Immature natural killer cell (primary cell): ENCODE measurements around the gene DIRAS3. TPM values are rescaled to one million over a fixed set of nuclear protein-coding genes. Genes with fewer than 3 reads are reported as not detected.
"Not testable (repeated sequence)": the region's sequence is repeated elsewhere in the genome, so short reads cannot be mapped to it uniquely, and the experiment has no call there.

Experiments used
- DNase-seq, 3 donors: peaks; one replicate each; pipeline ENCODE4 v3.0.0; 2022; ENCODE audit warnings: mixed read lengths in 1 of 3
- H3K27ac Mint-ChIP-seq, 6 donors: one replicate each; pipeline ENCODE4 v1.8.0; 2020; ENCODE audit warnings: mixed read lengths in 6 of 6, mild to moderate bottlenecking in 5 of 6, inconsistent platforms in 4 of 6, moderate library complexity in 3 of 6
- H3K27me3 Mint-ChIP-seq, 3 donors: one replicate each; pipeline ENCODE4 v1.8.0; 2020 to 2021; ENCODE audit warnings: low read depth in 3 of 3, mild to moderate bottlenecking in 3 of 3, mixed read lengths in 3 of 3, moderate library complexity in 3 of 3, inconsistent platforms in 1 of 3
- H3K36me3 Mint-ChIP-seq, 3 donors: one replicate each; pipeline ENCODE4 v1.8.0; 2020; ENCODE audit warnings: mixed read lengths in 3 of 3, inconsistent platforms in 2 of 3, mild to moderate bottlenecking in 2 of 3
- H3K4me1 Mint-ChIP-seq, 2 donors: one replicate each; pipeline ENCODE4 v1.8.0; 2020; ENCODE audit warnings: inconsistent platforms in 2 of 2, mild to moderate bottlenecking in 2 of 2, mixed read lengths in 2 of 2, moderate library complexity in 1 of 2
- H3K4me3 Mint-ChIP-seq, 5 donors: one replicate each; pipeline ENCODE4 v1.8.0; 2020; ENCODE audit warnings: mild to moderate bottlenecking in 5 of 5, mixed read lengths in 5 of 5, inconsistent platforms in 3 of 5, moderate library complexity in 3 of 5
- H3K9me3 Mint-ChIP-seq, 6 donors: one replicate each; pipeline ENCODE4 v1.8.0; 2020; ENCODE audit warnings: mild to moderate bottlenecking in 6 of 6, mixed read lengths in 6 of 6, inconsistent platforms in 4 of 6, moderate library complexity in 3 of 6
- polyA plus RNA-seq, 3 donors: library from polyadenylated mRNA; unstranded; fragments of 300-500 nt; fragmentation: Illumina TruSeq; gene quantifications; one replicate each; pipeline ENCODE4 v1.2.3, GENCODE V29; 2021

Gene DIRAS3, protein sequence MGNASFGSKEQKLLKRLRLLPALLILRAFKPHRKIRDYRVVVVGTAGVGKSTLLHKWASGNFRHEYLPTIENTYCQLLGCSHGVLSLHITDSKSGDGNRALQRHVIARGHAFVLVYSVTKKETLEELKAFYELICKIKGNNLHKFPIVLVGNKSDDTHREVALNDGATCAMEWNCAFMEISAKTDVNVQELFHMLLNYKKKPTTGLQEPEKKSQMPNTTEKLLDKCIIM
- not detected for polyA plus RNA-seq

DNA sequence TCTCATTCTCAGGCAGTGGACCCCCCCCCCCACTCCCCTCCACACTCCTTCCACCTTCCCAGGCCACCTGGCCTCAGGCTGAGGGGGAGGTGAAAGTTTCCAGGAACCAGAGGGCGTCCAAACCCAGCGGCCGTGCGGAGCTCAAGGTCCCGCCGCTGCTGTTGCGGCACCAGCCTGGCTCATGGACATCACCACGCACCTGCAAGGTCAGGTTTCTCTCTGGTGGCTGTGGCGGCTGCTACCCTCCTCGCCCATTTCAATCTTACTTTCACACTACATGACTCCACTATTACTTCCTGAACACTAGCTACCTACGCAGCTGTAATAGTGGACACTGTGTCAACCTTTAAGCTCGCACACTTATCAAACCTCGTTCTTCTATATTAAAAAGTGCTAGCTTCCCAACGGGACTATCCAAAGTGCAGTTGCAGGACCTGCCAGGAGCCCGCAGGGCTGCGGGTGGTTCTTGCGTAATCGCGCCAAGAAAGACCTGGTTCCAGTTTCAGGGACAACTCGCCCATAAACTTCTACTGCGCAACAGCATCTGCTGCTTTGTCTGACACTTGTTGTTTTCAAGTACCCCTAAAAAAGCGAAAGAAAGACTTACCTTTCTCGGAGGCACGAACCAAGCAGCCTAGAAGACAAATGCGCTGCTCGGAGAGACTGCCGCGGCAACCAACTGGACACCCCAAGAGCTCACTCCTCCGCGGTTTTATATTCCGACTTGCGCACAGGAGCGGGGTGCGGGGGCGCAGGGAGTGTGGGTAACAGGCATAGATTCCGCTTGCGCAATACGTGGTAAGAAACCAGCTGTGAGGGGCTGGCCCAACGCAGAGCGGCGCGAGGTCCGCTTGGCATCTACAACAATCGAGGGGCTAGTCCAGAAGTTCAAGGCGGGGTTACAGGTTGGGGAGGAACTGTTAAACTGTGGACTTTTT is at the start of gene DIRAS3:
DIRAS3 (minus strand) TSS at position 687 of the 938 bp plus-strand sequence. CDS start 3,330 bp downstream, outside the sequence.
- H3K9me3 Mint-ChIP-seq, result peaks cover 0 to 8% (median 4%) of the 10 kb centered on the region in 6 donors

GRCh38 chr1:68093737-68094136 is 43.3 kb upstream of the DIRAS3 start:
- Mint-ChIP-seq H3K36me3 (no peaks in the 10 kb centered on the region), H3K27ac (no peak overlapping the region), H3K9me3 (peaks cover 0 to 5% (median 0%) of the 10 kb centered on the region in 6 donors), H3K4me3 (no peak overlapping the region), H3K27me3 (peaks cover 0 to 4% (median 0%) of the 10 kb centered on the region in 3 donors), H3K4me1 (no peaks in the 10 kb centered on the region)
- no peak for DNase-seq

More for the DNA sequence above, at the start of gene DIRAS3:
- Mint-ChIP-seq H3K36me3 (no peaks in the 10 kb centered on the region), H3K4me1 (no peaks in the 10 kb centered on the region), H3K4me3 (no peak within 1 kb of the TSS), H3K27ac (no peak within 1 kb of the TSS), H3K27me3 (peaks cover 3 to 11% (median 3%) of the 10 kb centered on the region in 3 donors)
- DNase-seq, result no peak

DNA sequence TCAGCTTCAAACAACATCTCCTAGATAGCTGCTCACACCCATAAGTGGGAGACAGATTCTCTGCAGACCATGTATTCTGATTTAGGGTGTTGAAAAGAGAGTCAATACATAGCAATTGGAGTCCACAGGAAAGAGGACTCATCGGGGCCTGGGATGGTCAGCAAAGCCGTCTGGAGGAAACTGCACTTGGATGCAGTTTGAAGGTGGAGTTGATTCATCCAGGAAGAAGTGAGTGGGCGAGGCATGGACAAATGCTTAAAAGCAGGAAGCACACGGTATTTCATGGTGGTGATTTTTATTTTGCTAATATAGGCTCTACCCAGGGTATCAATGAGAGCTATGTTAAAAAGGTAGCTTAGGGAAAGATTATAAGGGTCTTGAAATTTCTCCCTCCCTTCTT is 36.8 kb upstream of the DIRAS3 start:
- no peaks in the 10 kb centered on the region for H3K36me3 Mint-ChIP-seq
- H3K4me3 Mint-ChIP-seq, result no peak overlapping the region
- H3K9me3 Mint-ChIP-seq, result peaks cover 0 to 3% (median 0%) of the 10 kb centered on the region in 6 donors
- DNase-seq, result no peak
- no peak overlapping the region for H3K27ac Mint-ChIP-seq
- H3K4me1 Mint-ChIP-seq, result no peaks in the 10 kb centered on the region
- peaks cover 0 to 4% (median 0%) of the 10 kb centered on the region in 3 donors for H3K27me3 Mint-ChIP-seq

DNA sequence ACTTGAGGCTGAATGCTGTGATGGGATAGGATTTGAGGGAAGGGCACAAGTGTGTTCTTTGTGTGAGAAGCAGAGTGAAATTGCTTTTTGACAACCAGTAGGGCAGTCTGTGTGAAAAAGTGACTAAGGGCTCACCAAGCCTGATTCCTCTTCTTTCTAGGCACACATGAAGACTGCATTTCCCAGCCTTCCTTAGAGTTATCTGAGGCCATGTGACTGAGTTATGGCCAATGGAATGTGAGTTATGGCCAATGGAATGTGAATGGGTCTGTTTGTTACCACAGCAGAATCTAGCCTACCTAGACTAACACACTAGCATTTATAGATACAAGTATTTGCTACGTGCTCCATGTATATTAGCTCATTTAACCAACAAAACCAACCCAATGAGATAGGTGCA is 35.3 kb upstream of the DIRAS3 start:
- H3K27me3 Mint-ChIP-seq, result peaks cover 0 to 4% (median 0%) of the 10 kb centered on the region in 3 donors
- peaks cover 0 to 3% (median 0%) of the 10 kb centered on the region in 6 donors for H3K9me3 Mint-ChIP-seq
- no peak for DNase-seq
- no peaks in the 10 kb centered on the region for H3K4me1 Mint-ChIP-seq
- no peaks in the 10 kb centered on the region for H3K36me3 Mint-ChIP-seq
- H3K4me3 Mint-ChIP-seq, result no peak overlapping the region
- no peak overlapping the region for H3K27ac Mint-ChIP-seq

DNA sequence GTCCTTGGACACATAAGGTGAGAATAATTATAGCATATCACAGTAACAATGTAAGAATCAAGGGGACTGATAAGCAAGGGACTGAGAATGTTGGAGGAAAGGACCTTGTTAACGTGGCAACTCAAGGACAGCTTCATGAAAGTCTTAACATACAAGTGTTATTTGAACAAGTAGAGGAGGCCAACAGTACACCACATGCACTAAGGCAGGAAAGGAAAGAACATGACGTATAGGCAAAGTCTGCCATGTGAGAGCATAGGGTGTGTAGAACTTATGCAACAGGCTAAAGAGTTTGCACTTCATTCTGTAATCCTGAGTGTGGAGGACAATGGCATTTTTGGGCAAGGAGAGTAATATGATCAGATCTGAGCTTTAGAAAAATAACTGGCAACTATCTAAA is 33.3 kb upstream of the DIRAS3 start:
- Mint-ChIP-seq H3K36me3 (no peaks in the 10 kb centered on the region), H3K4me3 (no peak overlapping the region), H3K27ac (no peak overlapping the region), H3K27me3 (peaks cover 0 to 4% (median 0%) of the 10 kb centered on the region in 3 donors), H3K4me1 (no peaks in the 10 kb centered on the region), H3K9me3 (peaks cover 0 to 9% (median 3%) of the 10 kb centered on the region in 6 donors)
- no peak for DNase-seq

DNA sequence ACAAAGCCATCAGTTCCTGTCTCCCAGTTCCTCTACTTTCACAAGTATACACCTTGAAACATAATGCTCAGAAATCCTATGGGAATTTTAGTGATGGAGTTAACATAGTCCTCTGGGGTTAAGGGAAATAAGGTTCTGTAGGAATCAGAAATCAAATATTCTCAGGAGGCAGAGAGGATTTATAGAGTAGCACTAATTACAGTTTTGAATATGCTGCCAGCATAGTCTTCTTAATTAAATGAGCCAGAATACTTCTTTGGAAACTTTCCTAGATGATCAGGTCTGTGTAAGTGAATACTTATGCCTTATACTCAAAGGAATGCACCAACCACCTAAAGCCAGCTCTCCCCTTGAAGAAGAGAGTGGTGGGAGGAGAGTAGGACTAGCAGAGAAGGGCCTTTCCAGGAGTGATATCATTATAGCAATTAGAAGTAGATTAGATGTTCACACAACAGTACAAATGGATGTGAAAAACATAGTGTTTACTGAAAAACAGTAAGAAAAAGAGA is 31.4 kb upstream of the DIRAS3 start:
- H3K4me1 Mint-ChIP-seq, result no peaks in the 10 kb centered on the region
- no peak for DNase-seq
- peaks cover 0 to 5% (median 0%) of the 10 kb centered on the region in 3 donors for H3K27me3 Mint-ChIP-seq
- H3K27ac Mint-ChIP-seq, result no peak overlapping the region
- no peak overlapping the region for H3K4me3 Mint-ChIP-seq
- H3K9me3 Mint-ChIP-seq, result peaks cover 0 to 17% (median 4%) of the 10 kb centered on the region in 6 donors
- H3K36me3 Mint-ChIP-seq, result no peaks in the 10 kb centered on the region

- H3K27me3 Mint-ChIP-seq, result peaks cover 0 to 3% (median 0%) of the 10 kb centered on the region in 3 donors
- no peak overlapping the region for H3K4me3 Mint-ChIP-seq
- no peaks in the 10 kb centered on the region for H3K36me3 Mint-ChIP-seq
- no peak for DNase-seq
- H3K4me1 Mint-ChIP-seq, result no peaks in the 10 kb centered on the region
- peaks cover 0 to 19% (median 6%) of the 10 kb centered on the region in 6 donors for H3K9me3 Mint-ChIP-seq
- H3K27ac Mint-ChIP-seq, result no peak overlapping the region
Observed at GRCh38 chr1:68078647-68079046, 28.2 kb upstream of the DIRAS3 start.

DNA sequence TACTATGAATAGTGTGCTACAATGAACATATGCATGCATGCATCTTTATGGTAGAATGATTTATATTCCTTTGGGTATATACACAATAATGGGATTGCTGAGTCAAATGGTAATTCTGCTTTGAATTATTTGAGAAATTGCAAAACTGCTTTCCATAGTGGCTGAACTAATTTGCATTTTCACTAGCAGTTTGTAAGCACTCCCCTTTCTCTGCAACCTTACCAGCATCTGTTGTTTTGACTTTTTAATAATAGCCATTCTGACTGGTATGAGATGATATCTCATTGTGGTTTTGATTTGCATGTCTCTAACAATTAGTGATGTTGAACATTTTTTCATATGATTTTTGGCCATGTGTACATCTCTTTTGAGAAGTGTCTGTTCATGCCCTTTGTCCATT is 24.0 kb upstream of the DIRAS3 start:
- H3K4me1 Mint-ChIP-seq, result no peaks in the 10 kb centered on the region

GRCh38 chr1:68065766-68066165 is 15.3 kb upstream of the DIRAS3 start:
- Mint-ChIP-seq H3K4me3 (no peak overlapping the region), H3K4me1 (no peaks in the 10 kb centered on the region), H3K36me3 (no peaks in the 10 kb centered on the region), H3K27ac (no peak overlapping the region), H3K27me3 (peaks cover 0 to 3% (median 2%) of the 10 kb centered on the region in 3 donors), H3K9me3 (peaks cover 0 to 8% (median under 1%) of the 10 kb centered on the region in 6 donors)
- DNase-seq, result no peak

More for the DNA sequence above, 24.0 kb upstream of the DIRAS3 start:
- Mint-ChIP-seq H3K27ac (no peak overlapping the region), H3K4me3 (no peak overlapping the region), H3K36me3 (no peaks in the 10 kb centered on the region), H3K27me3 (peaks cover 0 to 1% (median 0%) of the 10 kb centered on the region in 3 donors), H3K9me3 (peaks cover 0 to 18% (median 7%) of the 10 kb centered on the region in 6 donors)
- DNase-seq, result no peak

DNA sequence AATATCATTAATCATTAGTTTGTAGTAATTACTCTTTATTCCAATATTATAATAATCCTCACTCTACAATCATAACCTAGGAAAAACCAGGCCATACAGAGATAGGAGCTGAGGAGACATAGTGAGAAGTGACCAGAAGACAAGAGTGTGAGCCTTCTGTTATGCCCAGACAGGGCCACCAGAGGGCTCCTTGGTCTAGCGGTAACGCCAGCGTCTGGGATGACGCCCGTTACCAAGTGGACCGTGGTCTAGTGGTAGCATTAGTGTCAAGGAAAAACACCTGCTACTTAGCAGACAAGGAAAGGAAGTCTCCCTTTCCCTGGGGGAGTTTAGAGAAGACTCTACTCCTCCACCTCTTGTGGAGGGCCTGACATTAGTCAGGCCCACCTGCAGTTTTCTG is 7.6 kb upstream of the DIRAS3 start:
- not testable (repeated sequence) for H3K27me3 Mint-ChIP-seq, DNase-seq, H3K36me3 Mint-ChIP-seq, H3K27ac Mint-ChIP-seq, H3K4me3 Mint-ChIP-seq, H3K4me1 Mint-ChIP-seq
- H3K9me3 Mint-ChIP-seq, result peaks cover 0 to 12% (median 4%) of the 10 kb centered on the region in 6 donors

GRCh38 chr1:68057564-68057963 is 7.1 kb upstream of the DIRAS3 start:
- H3K27me3 Mint-ChIP-seq, result peaks cover 1 to 5% (median 2%) of the 10 kb centered on the region in 3 donors
- no peak overlapping the region for H3K4me3 Mint-ChIP-seq
- H3K27ac Mint-ChIP-seq, result no peak overlapping the region
- DNase-seq, result no peak
- no peaks in the 10 kb centered on the region for H3K4me1 Mint-ChIP-seq
- no peaks in the 10 kb centered on the region for H3K36me3 Mint-ChIP-seq
- H3K9me3 Mint-ChIP-seq, result peaks cover 0 to 12% (median 4%) of the 10 kb centered on the region in 6 donors

- Mint-ChIP-seq H3K9me3 (peaks cover 0 to 12% (median 4%) of the 10 kb centered on the region in 6 donors), H3K27ac (no peak overlapping the region), H3K27me3 (peaks cover 1 to 4% (median 2%) of the 10 kb centered on the region in 3 donors), H3K4me1 (no peaks in the 10 kb centered on the region), H3K36me3 (no peaks in the 10 kb centered on the region), H3K4me3 (no peak overlapping the region)
- no peak for DNase-seq
Observed at GRCh38 chr1:68057050-68057449, 6.6 kb upstream of the DIRAS3 start.

GRCh38 chr1:68051475-68051874 is 1.0 kb upstream of the DIRAS3 start:
- peaks cover 3 to 10% (median 3%) of the 10 kb centered on the region in 3 donors for H3K27me3 Mint-ChIP-seq
- no peaks in the 10 kb centered on the region for H3K4me1 Mint-ChIP-seq

DNA sequence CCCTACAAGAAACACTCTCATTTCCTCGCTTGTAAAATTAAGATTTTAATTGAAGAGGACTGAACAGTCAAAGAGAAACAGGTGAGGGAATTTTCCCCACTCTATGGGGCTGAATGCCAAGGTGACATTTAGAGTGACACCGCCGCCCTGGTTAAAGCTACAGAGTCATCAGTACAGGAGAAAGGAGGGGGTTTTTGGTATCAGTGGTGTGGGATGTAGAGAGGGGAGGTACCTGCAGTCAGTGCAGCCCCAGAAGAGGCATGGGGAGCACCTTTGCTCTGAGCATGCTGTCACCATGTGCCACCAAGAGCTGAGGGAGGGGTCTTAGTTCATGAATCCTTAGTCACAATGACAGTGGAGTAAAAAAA is 2.8 kb downstream of the DIRAS3 start:
- no peaks in the 10 kb centered on the region for H3K36me3 Mint-ChIP-seq
- no peaks in the 10 kb centered on the region for H3K4me1 Mint-ChIP-seq
- no peak overlapping the region for H3K4me3 Mint-ChIP-seq
- H3K27me3 Mint-ChIP-seq, result peaks cover 3 to 11% (median 3%) of the 10 kb centered on the region in 3 donors
- no peak overlapping the region for H3K27ac Mint-ChIP-seq
- DNase-seq, result no peak
- peaks cover 0 to 6% (median 4%) of the 10 kb centered on the region in 6 donors for H3K9me3 Mint-ChIP-seq

More at GRCh38 chr1:68051475-68051874, 1.0 kb upstream of the DIRAS3 start:
- Mint-ChIP-seq H3K27ac (no peak overlapping the region), H3K4me3 (no peak overlapping the region), H3K36me3 (no peaks in the 10 kb centered on the region), H3K9me3 (peaks cover 0 to 6% (median 2%) of the 10 kb centered on the region in 6 donors)
- no peak for DNase-seq
